Measurements from ENCODE around the gene RTN3. TPM values are rescaled to one million over a fixed set of nuclear protein-coding genes. Genes with fewer than 3 reads are reported as not detected.

Gene RTN3
- total and polyA plus RNA-seq, 9 of the 15 experiments (the other 6 are each of a cell fraction or from before 2014, with no cell fraction given) = 41.6 to 169 (median 93.5) TPM

- TF ChIP-seq ATF6 (CRISPR knock-in tag; IDR thresholded peaks at IDR 0.05) (peak; percentile 100), CLOCK (CRISPR knock-in tag; IDR thresholded peaks at IDR 0.05; ENCODE audit: borderline replicate concordance) (no peak), TCF7L2 (IDR thresholded peaks at IDR 0.05; ENCODE audit: low read depth, low read length) (no peak), ZNF785 (CRISPR knock-in tag; IDR thresholded peaks at IDR 0.05) (no peak), IRF2 (CRISPR knock-in tag; IDR thresholded peaks at IDR 0.05) (peak; percentile 99), ZSCAN32 (CRISPR knock-in tag; IDR thresholded peaks at IDR 0.05) (no peak), HCFC1 (IDR thresholded peaks at IDR 0.05; ENCODE audit: low read depth, low read length) (peak; percentile 97), POLR2AphosphoS2 (IDR thresholded peaks at IDR 0.05; ENCODE audit: low read length) (no peak), HOXB6 (CRISPR knock-in tag; IDR thresholded peaks at IDR 0.05; ENCODE audit: borderline replicate concordance) (no peak), ZBTB2 (IDR thresholded peaks at IDR 0.05) (no peak), U2AF1 (optimal IDR thresholded peaks at IDR 0.05; ENCODE audit: low read depth, low read length) (peak; percentile 80), RHOXF2B (CRISPR knock-in tag; conservative IDR thresholded peaks at IDR 0.05) (no peak), PKNOX1 (IDR thresholded peaks at IDR 0.05) (no peak; the same call in 1 of the 2 replicates), RERE (CRISPR knock-in tag; IDR thresholded peaks at IDR 0.05; ENCODE audit: borderline replicate concordance) (peak; percentile 99)
Observed at GRCh38 chr11:63671322-63672155, 9.8 kb upstream of the RTN3 start, which contains the start of gene ATL3 (continued).

Measured in K562 (cell line).